Measurements from ENCODE around the gene ACTR6.
"Not testable (repeated sequence)": the region's sequence is repeated elsewhere in the genome, so short reads cannot be mapped to it uniquely, and the experiment has no call there.

Gene ACTR6

GRCh38 chr12:100200463-100201181 is at the start of gene ACTR6:
Gene ACTR6, plus strand, starts transcription at chr12:100200815. Its CDS starts 37 bp downstream, at chr12:100200852.
- DNase-seq, result peak; percentile 89

- no peak for DNase-seq
Measured at GRCh38 chr12:100151769-100152168, 48.8 kb upstream of the ACTR6 start.

GRCh38 chr12:100153131-100153530 is 47.5 kb upstream of the ACTR6 start:
- no peak for DNase-seq

- no peak for DNase-seq
Measured at GRCh38 chr12:100154474-100155247, 46.0 kb upstream of the ACTR6 start.

- DNase-seq, result no peak
Measured at GRCh38 chr12:100156731-100157426, 43.7 kb upstream of the ACTR6 start.

GRCh38 chr12:100157427-100157821 is 43.2 kb upstream of the ACTR6 start:
- DNase-seq, result no peak

- DNase-seq, result no peak
Measured at GRCh38 chr12:100158535-100158934, 42.1 kb upstream of the ACTR6 start.

- no peak for DNase-seq
Measured at GRCh38 chr12:100159391-100160104, 41.1 kb upstream of the ACTR6 start.

GRCh38 chr12:100163416-100164152 is 37.0 kb upstream of the ACTR6 start:
- peak; percentile 76 for DNase-seq

GRCh38 chr12:100164153-100164704 is 36.4 kb upstream of the ACTR6 start:
- no peak for DNase-seq

- no peak for DNase-seq
Measured at GRCh38 chr12:100165356-100165755, 35.3 kb upstream of the ACTR6 start.

GRCh38 chr12:100166232-100166631 is 34.4 kb upstream of the ACTR6 start:
- no peak for DNase-seq

GRCh38 chr12:100168562-100168961 is 32.1 kb upstream of the ACTR6 start:
- no peak for DNase-seq

- no peak for DNase-seq
Measured at GRCh38 chr12:100169345-100169744, 31.3 kb upstream of the ACTR6 start.

GRCh38 chr12:100170313-100170858 is 30.2 kb upstream of the ACTR6 start:
- no peak for DNase-seq

GRCh38 chr12:100171248-100171647 is 29.4 kb upstream of the ACTR6 start:
- no peak for DNase-seq

- DNase-seq, result no peak
Measured at GRCh38 chr12:100173111-100173510, 27.5 kb upstream of the ACTR6 start.

- no peak for DNase-seq
Measured at GRCh38 chr12:100174495-100174894, 26.1 kb upstream of the ACTR6 start.

- DNase-seq, result not testable (repeated sequence)
Measured at GRCh38 chr12:100176493-100176892, 24.1 kb upstream of the ACTR6 start.

- no peak for DNase-seq
Measured at GRCh38 chr12:100179252-100179651, 21.4 kb upstream of the ACTR6 start.

GRCh38 chr12:100184549-100185145 is 16.0 kb upstream of the ACTR6 start:
- no peak for DNase-seq
